GM12878 (cell line): ENCODE measurements around the gene MEAK7. TPM values are rescaled to one million over a fixed set of nuclear protein-coding genes. Genes with fewer than 3 reads are reported as not detected.

Experiments
- BMI1 ChIP-seq: fragments of 450-650 bp; IDR thresholded peaks from 2 replicates; pipeline ENCODE4 v1.6.1; 2016; ENCODE audit warnings: mild to moderate bottlenecking, moderate library complexity, borderline replicate concordance
- CBX3 ChIP-seq: fragments of 200-600 bp; sonication (generic); IDR thresholded peaks from 2 replicates; pipeline ENCODE4 v1.6.1; 2016; ENCODE audit warnings: low read depth, borderline replicate concordance
- CREB1 ChIP-seq: IDR thresholded peaks from 2 replicates; pipeline ENCODE4 v1.6.1; 2012; ENCODE audit warnings: low read depth, mild to moderate bottlenecking, inconsistent platforms
- E2F4 ChIP-seq: IDR thresholded peaks from 2 replicates; pipeline ENCODE4 v1.6.1; 2012; ENCODE audit warnings: low read depth, low read length, improper control_type of control experiment
- FOXK2 ChIP-seq: fragments of 450-650 bp; IDR thresholded peaks from 2 replicates; pipeline ENCODE4 v1.6.1; 2017; ENCODE audit warnings: mild to moderate bottlenecking, moderate library complexity
- KAT2A ChIP-seq: conservative IDR thresholded peaks from 2 replicates; pipeline ENCODE4 v1.6.1; 2011; ENCODE audit warnings: low read depth, low read length; ENCODE audit not compliant: control insufficient read depth
- MTA3 ChIP-seq: IDR thresholded peaks from 2 replicates; pipeline ENCODE4 v1.6.1; 2012; ENCODE audit warnings: low read length, inconsistent platforms, borderline replicate concordance
- NFYB ChIP-seq: IDR thresholded peaks from 2 replicates; pipeline ENCODE4 v1.6.1; 2011; ENCODE audit warnings: low read depth, mild to moderate bottlenecking, low read length, improper control_type of control experiment, moderate library complexity; ENCODE audit not compliant: insufficient read depth
- POLR2A ChIP-seq: IDR thresholded peaks from 2 replicates; pipeline ENCODE4 v1.6.1; 2011; ENCODE audit warnings: low read depth, mild to moderate bottlenecking, low read length
- RB1 ChIP-seq: fragments of 450-650 bp; formaldehyde crosslinking; IDR thresholded peaks from 2 replicates; pipeline ENCODE4 v1.6.1; 2017; ENCODE audit warnings: mild to moderate bottlenecking, borderline replicate concordance
- RFX5 ChIP-seq: IDR thresholded peaks from 2 replicates; pipeline ENCODE4 v1.6.1; 2011; ENCODE audit warnings: low read depth, low read length, improper control_type of control experiment
- SRF ChIP-seq, 2 experiments: IDR thresholded peaks; 2 replicates each; pipeline ENCODE4 v1.6.1; 2011; ENCODE audit warnings: low read depth in 2 of 2, low read length in 2 of 2, mild to moderate bottlenecking in 1 of 2, moderate library complexity in 1 of 2
- SUZ12 ChIP-seq: fragments of 200-600 bp; sonication (generic); IDR thresholded peaks from one replicate; pipeline ENCODE4 v1.6.1; 2018; ENCODE audit warnings: antibody characterized with exemption, mild to moderate bottlenecking; ENCODE audit not compliant: unreplicated experiment
- TCF12 ChIP-seq: IDR thresholded peaks from 2 replicates; pipeline ENCODE4 v1.6.1; 2011; ENCODE audit warnings: low read depth, mild to moderate bottlenecking, low read length
- ZNF207 ChIP-seq: fragments of 450-650 bp; IDR thresholded peaks from 2 replicates; pipeline ENCODE4 v1.6.1; 2014; ENCODE audit warnings: antibody characterized with exemption, mild to moderate bottlenecking, borderline replicate concordance
- ZSCAN29 ChIP-seq: fragments of 450-650 bp; IDR thresholded peaks from 2 replicates; pipeline ENCODE4 v1.6.1; 2017; ENCODE audit warnings: mild to moderate bottlenecking, moderate library complexity
- polyA plus RNA-seq, 11 experiments: library from polyadenylated mRNA; depleted of rRNA in 4 of 11; unstranded in 6 of 11; stranded (reverse) in 5 of 11; fragments of >200 nt; fragmentation: Nextera tagmentation in 4 of 11; fragmentation: Illumina TruSeq in 1 of 11; extraction: Ambion mirVana in 4 of 11; extraction: Trizol in 1 of 11; gene quantifications; 1 replicate in 1 of 11; 2 replicates in 10 of 11; pipeline versions ENCODE4 v1.2.1 to v1.2.3, GENCODE V29; 2011 to 2016; ENCODE audit warnings: inconsistent platforms in 2 of 11, missing spikeins in 2 of 11, low read depth in 1 of 11
- total RNA-seq, 4 experiments: library from RNA; depleted of rRNA in 3 of 4; stranded (reverse); fragments of >200 nt in 3 of 4; fragmentation: Illumina TruSeq in 1 of 4; extraction: Trizol in 1 of 4; gene quantifications; 2 replicates each; pipeline versions ENCODE4 v1.2.1 to v1.2.3, GENCODE V29; 2013 to 2021
- TF ChIP-seq, protein P1 (sequence below): fragments of 450-650 bp; formaldehyde crosslinking; IDR thresholded peaks from 2 replicates; pipeline ENCODE4 v1.5.0; 2022; ENCODE audit warnings: mild to moderate bottlenecking, missing genetic modification characterization
- TF ChIP-seq, protein P2 (sequence below): IDR thresholded peaks from 2 replicates; pipeline ENCODE4 v1.6.1; 2012; ENCODE audit warnings: improper control_type of control experiment, low read depth, low read length; ENCODE audit not compliant: insufficient replicate concordance
- TF ChIP-seq, protein P3 (sequence below): fragments of 450-650 bp; IDR thresholded peaks from 2 replicates; pipeline ENCODE4 v1.6.1; 2014; ENCODE audit warnings: mild to moderate bottlenecking

The MEAK7 gene
- total and polyA plus RNA-seq, 10 of the 15 experiments (the other 5 are each of a cell fraction or from before 2014, with no cell fraction given): 1.4 to 11.9 (median 6.4) TPM

DNA sequence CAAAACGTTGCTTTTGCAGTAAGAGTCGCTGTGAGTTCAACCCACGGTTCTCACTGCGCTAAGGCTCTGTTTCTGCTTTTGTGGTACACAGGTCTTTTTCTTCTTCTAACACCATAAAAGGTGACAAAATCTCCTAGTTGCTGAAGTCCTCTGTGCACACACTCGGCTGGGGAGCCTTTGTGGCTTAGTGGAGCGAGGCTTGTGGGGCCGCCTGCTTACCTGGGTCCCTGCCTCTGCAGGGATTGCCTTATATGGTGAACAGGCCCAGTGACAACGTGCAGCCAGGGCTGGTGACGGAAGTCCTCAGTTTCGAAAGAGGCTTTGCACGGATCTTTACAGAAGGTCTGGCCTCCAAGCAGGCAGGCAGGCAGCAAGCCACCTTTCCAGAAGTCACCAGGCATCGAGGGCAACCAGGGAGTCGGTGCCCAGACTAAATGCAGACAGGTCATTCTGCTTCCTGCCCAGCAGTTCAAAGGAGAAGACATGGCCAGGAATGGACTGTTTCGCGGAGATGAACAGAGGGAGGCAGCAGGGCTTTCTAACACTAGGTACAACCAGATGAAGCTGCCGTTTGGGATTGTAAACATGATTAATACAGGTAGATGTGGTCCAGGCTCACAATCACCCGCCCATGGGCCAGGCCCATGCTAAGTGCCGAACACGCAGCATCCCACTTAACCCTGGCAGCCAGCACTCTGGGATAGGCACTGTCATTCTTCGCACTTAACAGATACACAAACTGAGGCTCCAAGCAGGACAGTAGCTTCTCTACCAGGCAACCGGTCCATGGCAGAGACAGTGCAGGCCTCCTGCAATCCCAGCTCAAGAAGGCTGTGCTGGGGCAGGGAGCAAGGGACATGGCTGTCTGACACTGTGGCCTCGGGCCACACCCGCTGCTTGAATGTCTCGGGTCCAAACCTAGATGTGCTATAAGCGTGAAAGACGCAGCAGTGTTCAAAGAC is 10.7 kb upstream of the MEAK7 start (continued):
- TF ChIP-seq E2F4 (no peak), CREB1 (peak; percentile 88), ZNF207 (peak; percentile 49; the same call in 1 of the 2 replicates), NFYB (0 out of 2 replicates have a peak, but pooled peaks have one; percentile 13), BMI1 (no peak; the same call in 1 of the 2 replicates), RB1 (no peak), RFX5 (no peak), TCF12 (peak; percentile 82), FOXK2 (no peak; the same call in 1 of the 2 replicates), ZSCAN29 (no peak), MTA3 (peak; percentile 65; the same call in 1 of the 2 replicates), KAT2A (no peak), SRF (IDR thresholded peaks at IDR 0.05; ENCODE audit: low read depth in 2 of 2, low read length in 2 of 2) (peak; percentile 99 to 100), SUZ12 (no peak), POLR2A (peak; percentile 92), CBX3 (no peak)
- TF ChIP-seq, protein P1, sequence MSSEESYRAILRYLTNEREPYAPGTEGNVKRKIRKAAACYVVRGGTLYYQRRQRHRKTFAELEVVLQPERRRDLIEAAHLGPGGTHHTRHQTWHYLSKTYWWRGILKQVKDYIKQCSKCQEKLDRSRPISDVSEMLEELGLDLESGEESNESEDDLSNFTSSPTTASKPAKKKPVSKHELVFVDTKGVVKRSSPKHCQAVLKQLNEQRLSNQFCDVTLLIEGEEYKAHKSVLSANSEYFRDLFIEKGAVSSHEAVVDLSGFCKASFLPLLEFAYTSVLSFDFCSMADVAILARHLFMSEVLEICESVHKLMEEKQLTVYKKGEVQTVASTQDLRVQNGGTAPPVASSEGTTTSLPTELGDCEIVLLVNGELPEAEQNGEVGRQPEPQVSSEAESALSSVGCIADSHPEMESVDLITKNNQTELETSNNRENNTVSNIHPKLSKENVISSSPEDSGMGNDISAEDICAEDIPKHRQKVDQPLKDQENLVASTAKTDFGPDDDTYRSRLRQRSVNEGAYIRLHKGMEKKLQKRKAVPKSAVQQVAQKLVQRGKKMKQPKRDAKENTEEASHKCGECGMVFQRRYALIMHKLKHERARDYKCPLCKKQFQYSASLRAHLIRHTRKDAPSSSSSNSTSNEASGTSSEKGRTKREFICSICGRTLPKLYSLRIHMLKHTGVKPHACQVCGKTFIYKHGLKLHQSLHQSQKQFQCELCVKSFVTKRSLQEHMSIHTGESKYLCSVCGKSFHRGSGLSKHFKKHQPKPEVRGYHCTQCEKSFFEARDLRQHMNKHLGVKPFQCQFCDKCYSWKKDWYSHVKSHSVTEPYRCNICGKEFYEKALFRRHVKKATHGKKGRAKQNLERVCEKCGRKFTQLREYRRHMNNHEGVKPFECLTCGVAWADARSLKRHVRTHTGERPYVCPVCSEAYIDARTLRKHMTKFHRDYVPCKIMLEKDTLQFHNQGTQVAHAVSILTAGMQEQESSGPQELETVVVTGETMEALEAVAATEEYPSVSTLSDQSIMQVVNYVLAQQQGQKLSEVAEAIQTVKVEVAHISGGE (CRISPR knock-in tag): no peak
- TF ChIP-seq, protein P2, sequence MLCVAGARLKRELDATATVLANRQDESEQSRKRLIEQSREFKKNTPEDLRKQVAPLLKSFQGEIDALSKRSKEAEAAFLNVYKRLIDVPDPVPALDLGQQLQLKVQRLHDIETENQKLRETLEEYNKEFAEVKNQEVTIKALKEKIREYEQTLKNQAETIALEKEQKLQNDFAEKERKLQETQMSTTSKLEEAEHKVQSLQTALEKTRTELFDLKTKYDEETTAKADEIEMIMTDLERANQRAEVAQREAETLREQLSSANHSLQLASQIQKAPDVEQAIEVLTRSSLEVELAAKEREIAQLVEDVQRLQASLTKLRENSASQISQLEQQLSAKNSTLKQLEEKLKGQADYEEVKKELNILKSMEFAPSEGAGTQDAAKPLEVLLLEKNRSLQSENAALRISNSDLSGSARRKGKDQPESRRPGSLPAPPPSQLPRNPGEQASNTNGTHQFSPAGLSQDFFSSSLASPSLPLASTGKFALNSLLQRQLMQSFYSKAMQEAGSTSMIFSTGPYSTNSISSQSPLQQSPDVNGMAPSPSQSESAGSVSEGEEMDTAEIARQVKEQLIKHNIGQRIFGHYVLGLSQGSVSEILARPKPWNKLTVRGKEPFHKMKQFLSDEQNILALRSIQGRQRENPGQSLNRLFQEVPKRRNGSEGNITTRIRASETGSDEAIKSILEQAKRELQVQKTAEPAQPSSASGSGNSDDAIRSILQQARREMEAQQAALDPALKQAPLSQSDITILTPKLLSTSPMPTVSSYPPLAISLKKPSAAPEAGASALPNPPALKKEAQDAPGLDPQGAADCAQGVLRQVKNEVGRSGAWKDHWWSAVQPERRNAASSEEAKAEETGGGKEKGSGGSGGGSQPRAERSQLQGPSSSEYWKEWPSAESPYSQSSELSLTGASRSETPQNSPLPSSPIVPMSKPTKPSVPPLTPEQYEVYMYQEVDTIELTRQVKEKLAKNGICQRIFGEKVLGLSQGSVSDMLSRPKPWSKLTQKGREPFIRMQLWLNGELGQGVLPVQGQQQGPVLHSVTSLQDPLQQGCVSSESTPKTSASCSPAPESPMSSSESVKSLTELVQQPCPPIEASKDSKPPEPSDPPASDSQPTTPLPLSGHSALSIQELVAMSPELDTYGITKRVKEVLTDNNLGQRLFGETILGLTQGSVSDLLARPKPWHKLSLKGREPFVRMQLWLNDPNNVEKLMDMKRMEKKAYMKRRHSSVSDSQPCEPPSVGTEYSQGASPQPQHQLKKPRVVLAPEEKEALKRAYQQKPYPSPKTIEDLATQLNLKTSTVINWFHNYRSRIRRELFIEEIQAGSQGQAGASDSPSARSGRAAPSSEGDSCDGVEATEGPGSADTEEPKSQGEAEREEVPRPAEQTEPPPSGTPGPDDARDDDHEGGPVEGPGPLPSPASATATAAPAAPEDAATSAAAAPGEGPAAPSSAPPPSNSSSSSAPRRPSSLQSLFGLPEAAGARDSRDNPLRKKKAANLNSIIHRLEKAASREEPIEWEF: no peak
- TF ChIP-seq, protein P3, sequence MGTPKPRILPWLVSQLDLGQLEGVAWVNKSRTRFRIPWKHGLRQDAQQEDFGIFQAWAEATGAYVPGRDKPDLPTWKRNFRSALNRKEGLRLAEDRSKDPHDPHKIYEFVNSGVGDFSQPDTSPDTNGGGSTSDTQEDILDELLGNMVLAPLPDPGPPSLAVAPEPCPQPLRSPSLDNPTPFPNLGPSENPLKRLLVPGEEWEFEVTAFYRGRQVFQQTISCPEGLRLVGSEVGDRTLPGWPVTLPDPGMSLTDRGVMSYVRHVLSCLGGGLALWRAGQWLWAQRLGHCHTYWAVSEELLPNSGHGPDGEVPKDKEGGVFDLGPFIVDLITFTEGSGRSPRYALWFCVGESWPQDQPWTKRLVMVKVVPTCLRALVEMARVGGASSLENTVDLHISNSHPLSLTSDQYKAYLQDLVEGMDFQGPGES: no peak
